Measurements from ENCODE around the gene LMNA. TPM values are rescaled to one million over a fixed set of nuclear protein-coding genes. Genes with fewer than 3 reads are reported as not detected.

LMNA gene
- total and polyA plus RNA-seq, 4 donors, result 163 to 547 (median 193) TPM

DNA sequence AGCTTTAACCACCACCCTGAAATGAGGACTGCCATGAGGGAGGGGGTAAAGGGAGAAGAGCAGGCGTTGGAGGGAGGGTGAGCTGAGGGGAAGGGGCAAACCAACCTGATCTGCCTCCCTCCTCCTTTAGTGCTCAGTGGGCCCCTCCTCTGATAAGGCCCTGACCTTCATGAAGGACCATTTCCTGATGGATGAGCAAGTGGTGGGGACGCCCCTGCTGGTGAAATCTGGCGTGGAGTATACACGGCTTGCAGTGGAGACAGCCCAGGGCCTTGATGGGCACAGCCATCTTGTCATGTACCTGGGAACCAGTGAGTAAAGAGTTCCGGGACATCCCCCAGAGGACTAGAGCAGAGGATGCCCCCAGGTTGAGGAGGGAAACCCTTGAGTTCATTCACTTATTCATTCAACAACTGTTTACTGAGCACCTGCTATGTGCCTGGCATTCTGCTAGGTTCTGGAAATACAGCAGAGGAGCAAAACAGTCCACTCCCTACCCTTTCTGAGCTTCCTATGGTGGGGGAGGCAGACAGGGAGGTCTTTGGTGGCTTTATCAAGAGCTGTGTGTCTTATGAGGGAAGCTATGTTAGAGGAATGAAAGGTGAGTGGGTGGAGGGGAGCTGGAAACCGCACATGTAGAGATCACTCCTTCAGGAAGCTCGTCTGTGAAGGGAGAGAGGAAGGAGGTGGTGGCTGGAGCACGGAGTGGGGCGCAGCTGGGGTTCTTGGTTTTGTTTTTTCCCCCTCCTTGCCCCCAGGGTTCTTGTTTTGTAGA lies 58.4 kb downstream of the LMNA start:
- DNase-seq (no peak), ATAC-seq (ENCODE audit: insufficient read depth, low FRiP score) (no peak)
- no peaks in the 10 kb centered on the region for H3K4me1 ChIP-seq (ENCODE audit: control insufficient read depth in 5 of 5, insufficient read depth in 5 of 5, low read length in 5 of 5)
- H3K36me3 ChIP-seq (ENCODE audit: control insufficient read depth in 4 of 4, insufficient read depth in 4 of 4, low read length in 4 of 4), result peaks cover 0 to 17% (median 0%) of the 10 kb centered on the region in 4 donors
- H3K27me3 ChIP-seq (ENCODE audit: control insufficient read depth in 3 of 3, insufficient read depth in 3 of 3, low read length in 2 of 3), result no peaks in the 10 kb centered on the region
- TF ChIP-seq, protein P1, sequence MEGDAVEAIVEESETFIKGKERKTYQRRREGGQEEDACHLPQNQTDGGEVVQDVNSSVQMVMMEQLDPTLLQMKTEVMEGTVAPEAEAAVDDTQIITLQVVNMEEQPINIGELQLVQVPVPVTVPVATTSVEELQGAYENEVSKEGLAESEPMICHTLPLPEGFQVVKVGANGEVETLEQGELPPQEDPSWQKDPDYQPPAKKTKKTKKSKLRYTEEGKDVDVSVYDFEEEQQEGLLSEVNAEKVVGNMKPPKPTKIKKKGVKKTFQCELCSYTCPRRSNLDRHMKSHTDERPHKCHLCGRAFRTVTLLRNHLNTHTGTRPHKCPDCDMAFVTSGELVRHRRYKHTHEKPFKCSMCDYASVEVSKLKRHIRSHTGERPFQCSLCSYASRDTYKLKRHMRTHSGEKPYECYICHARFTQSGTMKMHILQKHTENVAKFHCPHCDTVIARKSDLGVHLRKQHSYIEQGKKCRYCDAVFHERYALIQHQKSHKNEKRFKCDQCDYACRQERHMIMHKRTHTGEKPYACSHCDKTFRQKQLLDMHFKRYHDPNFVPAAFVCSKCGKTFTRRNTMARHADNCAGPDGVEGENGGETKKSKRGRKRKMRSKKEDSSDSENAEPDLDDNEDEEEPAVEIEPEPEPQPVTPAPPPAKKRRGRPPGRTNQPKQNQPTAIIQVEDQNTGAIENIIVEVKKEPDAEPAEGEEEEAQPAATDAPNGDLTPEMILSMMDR (IDR thresholded peaks at IDR 0.05; ENCODE audit: control extremely low read depth, extremely low read depth), result no peak
- H3K9me3 ChIP-seq (ENCODE audit: control insufficient read depth in 4 of 4, insufficient read depth in 3 of 4, low read length in 3 of 4), result peaks cover 0 to 2% (median 0%) of the 10 kb centered on the region in 4 donors
- H3K4me3 ChIP-seq, result no peak overlapping the region
- no peak overlapping the region for H3K9ac ChIP-seq (ENCODE audit: insufficient read depth in 1 of 2, low read length in 2 of 2)
- 86 to 87% methylated on average over 9 of the region's 9 CpGs for WGBS, 2 donors
- H3K27ac ChIP-seq (ENCODE audit: low read depth in 1 of 2, low read length in 1 of 2), result no peak overlapping the region

DNA sequence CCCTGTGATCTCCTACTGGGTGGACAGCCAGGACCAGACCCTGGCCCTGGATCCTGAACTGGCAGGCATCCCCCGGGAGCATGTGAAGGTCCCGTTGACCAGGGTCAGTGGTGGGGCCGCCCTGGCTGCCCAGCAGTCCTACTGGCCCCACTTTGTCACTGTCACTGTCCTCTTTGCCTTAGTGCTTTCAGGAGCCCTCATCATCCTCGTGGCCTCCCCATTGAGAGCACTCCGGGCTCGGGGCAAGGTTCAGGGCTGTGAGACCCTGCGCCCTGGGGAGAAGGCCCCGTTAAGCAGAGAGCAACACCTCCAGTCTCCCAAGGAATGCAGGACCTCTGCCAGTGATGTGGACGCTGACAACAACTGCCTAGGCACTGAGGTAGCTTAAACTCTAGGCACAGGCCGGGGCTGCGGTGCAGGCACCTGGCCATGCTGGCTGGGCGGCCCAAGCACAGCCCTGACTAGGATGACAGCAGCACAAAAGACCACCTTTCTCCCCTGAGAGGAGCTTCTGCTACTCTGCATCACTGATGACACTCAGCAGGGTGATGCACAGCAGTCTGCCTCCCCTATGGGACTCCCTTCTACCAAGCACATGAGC lies 62.2 kb downstream of the LMNA start:
- Histone ChIP-seq H3K9ac (ENCODE audit: insufficient read depth in 1 of 2, low read length in 2 of 2) (no peak overlapping the region), H3K4me3 (no peak overlapping the region), H3K27me3 (ENCODE audit: control insufficient read depth in 3 of 3, insufficient read depth in 3 of 3, low read length in 2 of 3) (no peaks in the 10 kb centered on the region), H3K27ac (ENCODE audit: low read depth in 1 of 2, low read length in 1 of 2) (no peak overlapping the region), H3K36me3 (ENCODE audit: control insufficient read depth in 4 of 4, insufficient read depth in 4 of 4, low read length in 4 of 4) (peaks cover 0 to 18% (median 0%) of the 10 kb centered on the region in 4 donors), H3K4me1 (ENCODE audit: control insufficient read depth in 5 of 5, insufficient read depth in 5 of 5, low read length in 5 of 5) (no peaks in the 10 kb centered on the region), H3K9me3 (ENCODE audit: control insufficient read depth in 4 of 4, insufficient read depth in 3 of 4, low read length in 3 of 4) (peaks cover 0 to 2% (median 0%) of the 10 kb centered on the region in 4 donors)
- 85 to 90% methylated on average over 12 of the region's 12 CpGs for WGBS, 2 donors
- DNase-seq (no peak), ATAC-seq (ENCODE audit: insufficient read depth, low FRiP score) (no peak)
- TF ChIP-seq, protein P1 (IDR thresholded peaks at IDR 0.05; ENCODE audit: control extremely low read depth, extremely low read depth), result no peak

DNA sequence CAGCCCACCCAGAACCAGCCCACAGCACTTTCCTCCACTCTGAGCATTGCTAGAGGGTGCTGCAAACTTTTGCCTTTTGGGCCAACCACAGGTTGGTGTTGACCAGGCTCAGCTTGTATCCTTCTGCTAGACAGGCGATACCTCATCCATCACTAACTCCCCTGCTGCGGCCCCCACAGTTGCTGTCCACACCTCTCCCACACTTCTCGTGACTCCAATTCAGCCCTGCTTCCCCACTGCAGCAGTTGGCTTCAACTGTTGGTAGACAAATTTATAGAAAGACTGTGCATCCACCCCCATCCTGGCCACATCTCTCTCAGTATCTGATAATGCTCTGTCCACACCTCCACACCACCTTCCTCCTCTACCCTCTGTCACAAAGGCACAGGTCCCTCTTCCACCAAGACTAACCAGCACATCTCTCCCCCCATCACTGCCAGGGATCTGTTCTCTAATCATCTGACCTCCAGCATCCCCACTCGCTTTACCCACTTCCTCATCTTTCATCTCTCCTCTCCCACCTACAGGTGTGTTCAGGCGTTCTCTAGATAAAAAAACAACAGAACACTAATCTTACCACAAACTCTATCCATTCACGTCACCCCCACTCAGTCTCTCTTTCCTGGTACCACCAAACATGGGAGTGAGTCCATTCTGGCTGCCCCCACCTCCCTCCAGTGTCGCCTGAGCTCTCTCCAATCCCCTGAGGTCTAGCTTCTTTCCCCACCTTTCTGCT lies 63.6 kb downstream of the LMNA start:
- TF ChIP-seq, protein P1 (IDR thresholded peaks at IDR 0.05; ENCODE audit: control extremely low read depth, extremely low read depth), result no peak
- Histone ChIP-seq H3K36me3 (ENCODE audit: control insufficient read depth in 4 of 4, insufficient read depth in 4 of 4, low read length in 4 of 4) (peaks cover 0 to 15% (median 0%) of the 10 kb centered on the region in 4 donors), H3K4me3 (no peak overlapping the region), H3K27me3 (ENCODE audit: control insufficient read depth in 3 of 3, insufficient read depth in 3 of 3, low read length in 2 of 3) (no peaks in the 10 kb centered on the region), H3K27ac (ENCODE audit: low read depth in 1 of 2, low read length in 1 of 2) (no peak overlapping the region), H3K9me3 (ENCODE audit: control insufficient read depth in 4 of 4, insufficient read depth in 3 of 4, low read length in 3 of 4) (peaks cover 0 to 2% (median 0%) of the 10 kb centered on the region in 4 donors), H3K9ac (ENCODE audit: insufficient read depth in 1 of 2, low read length in 2 of 2) (no peak overlapping the region), H3K4me1 (ENCODE audit: control insufficient read depth in 5 of 5, insufficient read depth in 5 of 5, low read length in 5 of 5) (no peaks in the 10 kb centered on the region)
- ATAC-seq (ENCODE audit: insufficient read depth, low FRiP score) (no peak), DNase-seq (no peak)
- WGBS, 2 donors, result 74 to 85% methylated on average over 7 of the region's 7 CpGs
